ENCODE data around the gene HBP1.

Gene HBP1

DNA sequence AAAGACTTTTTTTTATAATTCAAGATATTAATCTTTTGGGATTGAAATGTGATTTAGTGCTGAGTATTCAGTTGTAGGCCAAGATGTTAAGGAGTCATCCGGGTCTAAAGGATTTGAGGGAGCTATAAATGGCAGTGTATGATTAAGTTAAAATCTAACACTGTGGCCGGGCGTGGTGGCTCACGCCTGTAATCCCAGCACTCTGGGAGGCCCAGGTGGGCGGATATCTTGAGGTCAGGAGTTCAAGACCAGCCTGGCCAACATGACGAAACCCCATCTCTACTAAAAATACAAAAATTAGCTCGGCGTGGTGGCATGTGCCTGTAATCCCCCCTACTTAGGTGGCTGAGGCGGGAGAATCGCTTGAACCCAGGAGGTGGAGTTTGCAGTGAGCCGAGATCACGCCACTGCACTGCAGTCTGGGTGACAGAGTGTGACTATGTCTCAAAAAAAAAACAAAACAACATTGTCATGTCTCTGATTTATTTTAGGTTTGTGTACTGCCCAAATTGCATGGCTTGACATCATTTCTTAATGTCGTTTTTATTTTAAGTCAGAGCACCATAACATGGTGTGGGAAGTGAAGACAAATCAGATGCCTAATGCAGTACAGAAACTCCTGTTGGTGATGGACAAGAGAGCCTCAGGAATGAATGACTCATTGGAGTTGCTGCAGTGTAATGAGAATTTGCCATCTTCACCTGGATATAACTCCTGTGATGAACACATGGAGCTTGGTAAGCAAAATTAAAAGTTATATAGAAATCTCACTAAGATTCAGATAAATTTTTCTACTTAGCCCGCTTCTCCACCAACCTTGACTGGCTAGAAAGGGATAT, 10.7 kb downstream of the HBP1 start:
- DNase-seq (ENCODE audit: low read depth in 4 of 4, low spot score in 1 of 4) = no peak

DNA sequence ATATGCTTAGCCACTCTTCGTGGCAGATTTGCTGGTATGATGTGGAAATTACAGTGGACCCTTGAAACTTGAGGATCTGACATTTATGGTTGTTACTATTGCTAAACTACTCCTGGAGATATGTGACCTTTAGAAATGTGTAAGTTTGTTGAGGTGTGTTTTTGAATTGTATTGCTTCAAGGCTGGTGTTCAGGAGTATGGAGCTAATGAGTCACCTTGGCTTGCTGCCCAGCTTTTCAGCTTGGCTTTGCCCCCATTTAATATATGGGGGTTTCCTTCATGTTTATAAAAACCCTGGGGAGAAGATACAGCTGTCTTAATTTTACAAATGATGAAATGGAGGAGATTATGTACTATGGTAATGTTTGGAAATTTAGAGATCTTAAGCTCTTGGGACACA, 11.6 kb downstream of the HBP1 start:
- DNase-seq (ENCODE audit: low read depth in 4 of 4, low spot score in 1 of 4) = peak; percentile 30 to 57 (median 48)

DNA sequence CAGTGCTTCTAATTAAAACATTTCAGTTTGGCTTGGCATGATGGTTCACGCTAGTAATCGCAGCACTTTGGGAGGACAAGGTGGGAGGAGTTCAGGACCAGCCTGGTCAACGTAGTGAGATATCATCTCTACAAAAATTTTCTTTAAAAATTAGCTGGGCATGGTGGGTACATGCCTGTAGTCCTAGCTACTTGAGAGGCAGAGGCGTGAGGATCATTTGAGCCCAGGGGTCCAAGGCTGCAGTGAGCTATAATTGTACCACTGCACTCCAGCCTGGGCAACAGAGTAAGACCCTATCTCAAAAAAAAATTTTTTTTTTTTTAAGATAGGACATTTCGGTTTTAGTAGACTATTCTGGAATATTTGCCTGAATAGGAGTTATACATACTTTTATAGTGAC, 12.4 kb downstream of the HBP1 start:
- no peak for DNase-seq (ENCODE audit: low read depth in 4 of 4, low spot score in 1 of 4)

DNA sequence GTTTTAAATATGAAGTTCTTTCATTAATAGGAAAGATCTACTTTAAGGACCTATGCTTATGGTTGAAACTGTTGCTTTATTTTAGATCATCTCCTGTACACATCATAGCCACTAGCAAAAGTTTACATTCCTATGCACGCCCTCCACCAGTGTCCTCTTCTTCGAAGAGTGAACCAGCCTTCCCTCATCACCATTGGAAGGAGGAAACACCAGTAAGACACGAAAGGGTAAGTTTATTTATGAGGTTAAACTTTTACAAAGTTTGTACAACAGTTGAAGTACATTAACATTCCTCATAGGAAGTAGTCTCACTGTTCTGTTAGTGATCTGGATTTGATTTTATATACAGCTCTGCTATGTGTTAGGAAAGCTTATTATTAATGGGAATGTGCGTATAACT, 16.9 kb downstream of the HBP1 start:
- no peak for DNase-seq (ENCODE audit: low read depth in 4 of 4, low spot score in 1 of 4)

DNA sequence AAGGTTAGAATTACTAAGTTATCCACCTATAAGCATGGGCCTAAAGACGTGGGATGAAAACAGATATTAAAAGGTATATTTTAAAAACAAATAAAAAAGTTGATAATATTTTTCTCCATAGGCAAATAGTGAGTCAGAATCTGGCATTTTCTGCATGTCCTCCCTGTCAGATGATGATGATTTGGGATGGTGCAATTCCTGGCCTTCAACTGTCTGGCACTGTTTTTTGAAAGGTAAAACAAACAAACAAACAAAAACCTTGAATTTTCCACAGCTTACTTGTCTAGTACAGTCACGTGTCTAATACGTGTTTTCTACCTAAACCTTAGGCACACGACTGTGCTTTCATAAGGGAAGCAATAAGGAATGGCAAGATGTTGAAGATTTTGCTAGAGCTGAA, 17.4 kb downstream of the HBP1 start:
- no peak for DNase-seq (ENCODE audit: low read depth in 4 of 4, low spot score in 1 of 4)

DNA sequence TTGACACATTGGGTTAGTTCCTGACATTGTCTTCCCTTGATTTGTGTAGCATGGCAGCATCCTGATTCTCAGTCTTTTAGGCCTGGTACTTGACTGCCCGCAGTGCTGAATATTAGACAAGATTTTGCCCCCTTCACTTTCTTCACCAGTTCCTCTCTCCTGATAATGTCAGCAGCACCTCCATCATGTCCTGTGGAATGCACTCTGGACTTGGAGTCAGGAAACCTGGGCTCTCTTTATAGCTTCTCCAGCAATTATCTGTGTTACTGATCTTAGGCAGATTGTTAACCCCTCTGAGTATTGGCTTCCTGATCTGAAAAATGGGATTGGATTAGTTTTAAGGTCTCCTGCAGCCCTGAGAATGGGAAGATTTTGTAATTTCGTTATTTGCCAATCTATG, 19.0 kb downstream of the HBP1 start:
- DNase-seq (ENCODE audit: low read depth in 4 of 4, low spot score in 1 of 4) = no peak

DNA sequence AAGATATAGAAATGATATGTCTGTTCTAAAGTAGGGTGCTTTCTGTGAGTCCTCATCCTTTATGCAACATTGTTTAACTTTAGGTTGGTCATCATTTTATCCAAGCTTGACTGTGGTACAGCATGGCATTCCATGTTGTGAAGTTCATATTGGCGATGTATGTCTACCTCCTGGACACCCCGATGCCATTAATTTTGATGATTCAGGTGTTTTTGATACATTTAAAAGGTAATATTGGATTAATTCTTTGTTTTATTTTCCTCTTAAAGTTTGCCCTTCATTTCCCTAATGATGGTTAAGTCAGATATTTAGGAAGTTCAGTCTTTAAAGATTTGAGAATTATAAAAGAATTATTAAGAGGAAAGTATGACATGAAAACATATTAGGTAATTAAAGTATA, 21.3 kb downstream of the HBP1 start:
- no peak for DNase-seq (ENCODE audit: low read depth in 4 of 4, low spot score in 1 of 4)

DNA sequence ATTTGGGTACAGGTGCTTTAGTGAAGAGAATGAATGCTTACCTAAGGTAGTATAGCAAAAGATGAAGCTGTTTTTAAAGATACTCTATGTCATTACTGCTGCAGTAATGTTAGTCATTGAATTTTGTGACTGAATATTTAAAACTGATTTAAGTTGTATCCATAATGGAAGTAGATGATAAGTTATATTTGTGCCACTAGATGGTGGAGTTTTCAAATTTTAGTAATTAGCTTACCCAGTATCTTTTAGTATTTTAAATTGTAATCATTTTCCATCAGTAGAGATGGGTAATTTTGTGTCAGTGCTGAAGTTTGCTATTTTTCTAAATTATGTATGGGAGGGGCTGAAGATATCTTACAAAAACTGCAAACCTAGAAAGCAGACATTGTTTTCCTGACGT, 25.2 kb downstream of the HBP1 start:
- no peak for DNase-seq (ENCODE audit: low read depth in 4 of 4, low spot score in 1 of 4)

DNA sequence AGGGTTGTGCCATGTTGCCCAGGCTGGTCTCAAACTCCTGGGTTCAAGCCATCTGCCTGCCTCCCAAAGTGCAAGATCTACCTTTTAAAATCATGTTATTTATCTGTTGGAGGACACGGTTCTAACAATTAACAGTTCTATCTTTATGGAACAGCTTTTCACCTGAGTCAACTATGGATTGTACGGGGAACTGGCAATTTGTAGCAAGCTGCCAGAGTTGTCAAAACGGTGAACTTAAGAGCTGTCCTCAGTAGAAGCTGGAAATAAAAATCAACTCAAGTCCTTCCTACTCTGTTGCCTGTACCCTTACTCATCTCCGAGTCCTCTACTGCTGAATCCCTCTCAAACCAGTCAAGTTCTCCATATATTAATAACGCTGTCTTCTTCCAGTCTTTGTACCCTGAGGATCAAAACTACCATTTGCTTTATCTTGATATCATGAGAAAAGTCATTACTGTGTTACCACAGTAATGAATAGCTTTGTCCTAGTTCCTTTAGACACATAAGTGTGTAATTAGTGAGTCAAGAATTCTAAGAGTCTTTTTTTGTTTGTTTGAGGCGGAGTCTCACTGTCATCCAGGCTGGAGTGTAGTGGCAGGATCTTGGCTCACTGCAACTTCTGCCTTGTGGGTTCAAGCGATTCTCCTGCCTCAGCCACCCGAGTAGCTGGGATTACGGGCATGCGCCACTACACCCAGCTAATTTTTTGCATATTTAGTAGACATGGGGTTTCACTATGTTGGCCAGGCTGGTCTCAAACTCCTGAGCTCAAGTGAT, 28.2 kb downstream of the HBP1 start:
- no peak for DNase-seq (ENCODE audit: low read depth in 4 of 4, low spot score in 1 of 4)

DNA sequence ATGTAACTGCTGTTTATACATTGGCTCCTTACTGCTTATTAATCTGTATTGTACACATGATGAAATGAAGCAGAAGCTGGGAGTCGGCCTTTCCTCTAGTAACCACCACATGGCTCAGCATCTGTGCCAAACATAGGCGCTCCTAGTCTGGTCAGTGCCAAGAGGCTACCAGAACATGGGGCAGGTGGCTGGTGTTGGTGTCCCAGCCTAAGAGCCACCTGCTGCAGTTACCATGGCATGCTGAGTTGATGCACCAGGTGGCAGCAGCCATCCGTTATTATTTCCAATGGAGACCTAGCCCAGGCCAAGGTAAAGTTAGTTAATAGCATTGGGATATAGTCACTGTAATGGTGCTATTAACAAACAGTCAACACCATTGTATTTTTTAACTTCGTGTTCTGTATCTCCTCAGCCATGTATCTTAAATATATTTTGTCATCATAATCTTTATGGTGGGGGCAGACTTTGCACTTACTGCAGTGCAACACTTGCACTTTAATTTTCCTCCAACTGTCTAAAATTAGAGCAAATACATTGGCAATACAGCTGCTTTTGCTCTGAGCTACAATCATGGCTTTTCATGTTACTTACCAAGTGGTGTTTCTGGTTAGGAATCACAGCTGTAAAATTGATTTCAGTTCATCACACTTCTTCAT, 33.1 kb downstream of the HBP1 start:
- no peak for DNase-seq (ENCODE audit: low read depth in 4 of 4, low spot score in 1 of 4)

DNA sequence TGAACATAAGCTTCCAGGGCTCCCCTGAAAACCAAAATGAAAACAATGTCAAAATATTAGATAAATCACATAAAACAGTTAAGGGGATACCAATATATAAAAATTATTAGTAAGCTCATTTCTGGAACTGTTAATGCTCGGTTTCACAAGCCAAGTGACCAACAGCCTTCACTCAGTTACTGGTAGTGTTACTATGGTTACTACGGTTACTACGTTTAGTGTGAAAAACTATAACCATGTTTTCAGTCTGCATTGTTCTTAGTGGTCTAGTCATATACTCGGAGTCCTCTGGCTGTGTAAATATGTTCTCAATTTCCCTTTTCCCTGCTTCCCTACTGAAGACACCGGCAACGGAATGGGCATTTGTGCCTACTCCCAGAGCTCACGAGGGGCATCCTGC, 34.8 kb downstream of the HBP1 start:
- DNase-seq (ENCODE audit: low read depth in 4 of 4, low spot score in 1 of 4) = no peak

DNA sequence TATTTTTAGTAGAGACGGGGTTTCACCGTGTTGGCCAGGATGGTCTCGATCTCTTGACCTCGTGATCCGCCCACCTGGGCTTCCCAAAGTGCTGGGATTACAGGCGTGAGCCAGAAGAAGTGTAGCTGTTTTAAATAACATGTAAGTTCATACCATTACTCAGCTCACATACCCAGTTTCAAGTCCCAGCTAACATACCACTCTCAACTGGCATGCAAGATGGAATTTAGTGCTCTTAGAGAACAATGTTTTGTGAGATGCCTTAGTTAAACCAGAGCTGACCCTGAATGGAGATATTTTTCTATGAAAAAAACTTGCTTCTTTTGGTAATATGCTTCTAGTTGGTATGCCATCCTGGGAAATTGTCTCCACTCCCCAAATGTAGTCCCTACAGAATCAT, 37.3 kb downstream of the HBP1 start:
- DNase-seq (ENCODE audit: low read depth in 4 of 4, low spot score in 1 of 4) = no peak

DNA sequence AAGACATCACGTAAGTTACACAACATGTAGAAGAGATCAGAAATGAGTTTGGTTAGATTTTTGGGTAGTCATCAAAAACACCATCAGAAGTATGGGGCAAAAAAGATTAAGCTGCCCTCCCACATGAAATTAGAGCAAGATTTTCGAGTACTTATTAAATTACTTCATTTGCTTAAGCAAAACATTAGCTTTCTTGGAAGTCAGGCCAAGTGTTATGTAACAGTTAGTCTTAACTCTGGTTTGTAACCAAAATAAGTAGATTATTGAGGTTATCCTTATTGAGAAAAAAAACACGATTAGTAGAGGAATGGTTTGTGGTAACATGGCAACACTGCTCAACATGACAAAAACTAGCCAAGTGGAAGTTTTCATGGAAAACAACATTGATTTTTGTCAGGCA, 37.9 kb downstream of the HBP1 start:
- DNase-seq (ENCODE audit: low read depth in 4 of 4, low spot score in 1 of 4) = no peak

DNA sequence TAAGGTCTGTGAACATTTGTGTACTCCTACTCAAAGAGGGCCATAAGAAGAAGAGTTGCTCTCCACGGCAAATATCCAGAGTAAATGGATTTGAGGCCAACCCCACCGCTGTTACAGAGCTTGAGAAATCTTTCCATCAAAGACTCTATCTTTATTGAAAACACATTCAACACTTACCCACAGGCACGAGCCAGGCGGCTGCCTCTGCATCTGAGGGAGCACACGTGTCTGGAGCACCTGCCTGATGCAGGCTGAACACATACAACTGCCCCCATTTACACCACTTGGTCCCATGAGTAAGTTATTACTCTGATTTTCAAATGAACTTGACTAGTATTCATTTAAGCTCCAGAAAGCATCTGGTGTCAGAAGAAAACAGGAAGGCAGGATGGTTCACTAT, 38.7 kb downstream of the HBP1 start:
- no peak for DNase-seq (ENCODE audit: low read depth in 4 of 4, low spot score in 1 of 4)

DNA sequence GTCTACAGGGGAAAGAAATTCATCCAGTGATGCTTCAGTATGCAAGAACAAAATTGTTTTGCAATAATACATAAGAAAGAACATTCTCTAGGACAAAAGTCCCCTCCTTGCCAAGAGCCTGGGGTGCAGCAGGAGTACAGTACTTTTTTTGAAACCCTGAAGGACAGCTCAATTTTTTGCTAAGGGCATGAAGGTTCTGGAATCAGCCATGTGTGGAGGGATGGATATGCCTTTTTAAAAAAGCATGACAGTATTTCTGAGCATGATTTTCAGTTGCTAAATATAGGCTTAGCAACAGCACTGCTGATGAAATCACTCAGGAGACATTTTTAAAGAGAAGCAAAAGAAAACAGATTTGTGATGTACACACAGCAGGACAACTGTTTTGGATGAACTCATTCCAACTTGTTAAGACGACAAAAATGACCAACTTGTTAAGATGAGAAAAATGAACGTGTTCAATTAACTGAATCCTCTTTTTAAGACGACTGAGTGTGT, 39.3 kb downstream of the HBP1 start:
- no peak for DNase-seq (ENCODE audit: low read depth in 4 of 4, low spot score in 1 of 4)

DNA sequence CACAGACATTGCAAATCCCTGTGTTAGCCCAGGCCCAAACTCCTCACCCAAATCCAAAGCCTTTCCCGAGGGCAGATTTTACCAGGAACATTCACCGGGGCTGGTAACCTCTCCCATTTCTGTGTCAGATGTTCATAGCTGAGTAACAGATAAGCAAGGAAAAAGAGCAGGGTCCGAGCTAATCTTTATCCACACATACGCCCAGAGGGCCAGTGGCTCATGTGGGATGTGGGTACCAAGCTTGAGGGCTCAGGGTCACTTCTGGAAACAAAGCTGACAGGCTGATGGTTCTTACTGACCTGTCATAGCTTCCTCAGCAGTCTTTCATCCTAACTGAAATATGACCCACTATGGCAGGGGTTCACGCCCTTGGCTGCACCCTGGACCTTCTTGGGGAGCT, 39.8 kb downstream of the HBP1 start:
- no peak for DNase-seq (ENCODE audit: low read depth in 4 of 4, low spot score in 1 of 4)

DNA sequence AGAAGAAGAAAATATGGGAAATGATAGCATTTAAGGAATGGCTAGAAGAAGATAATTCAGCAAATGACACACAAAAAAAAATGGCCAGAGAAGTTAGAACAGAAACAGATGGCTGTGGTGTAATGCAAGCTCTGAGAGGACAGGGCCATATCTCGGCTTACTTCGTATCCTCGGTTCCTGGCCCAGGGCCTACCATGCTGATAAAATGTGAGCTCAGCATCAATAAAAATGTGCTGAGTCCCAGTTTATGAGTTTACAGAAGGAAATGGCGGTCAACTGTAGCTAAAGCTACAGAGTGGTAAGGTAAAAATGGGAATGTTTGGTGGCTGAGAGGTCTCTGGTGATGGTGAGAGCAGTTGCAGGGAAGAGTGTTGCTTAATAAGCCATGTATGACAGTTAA, 40.8 kb downstream of the HBP1 start:
- no peak for DNase-seq (ENCODE audit: low read depth in 4 of 4, low spot score in 1 of 4)

DNA sequence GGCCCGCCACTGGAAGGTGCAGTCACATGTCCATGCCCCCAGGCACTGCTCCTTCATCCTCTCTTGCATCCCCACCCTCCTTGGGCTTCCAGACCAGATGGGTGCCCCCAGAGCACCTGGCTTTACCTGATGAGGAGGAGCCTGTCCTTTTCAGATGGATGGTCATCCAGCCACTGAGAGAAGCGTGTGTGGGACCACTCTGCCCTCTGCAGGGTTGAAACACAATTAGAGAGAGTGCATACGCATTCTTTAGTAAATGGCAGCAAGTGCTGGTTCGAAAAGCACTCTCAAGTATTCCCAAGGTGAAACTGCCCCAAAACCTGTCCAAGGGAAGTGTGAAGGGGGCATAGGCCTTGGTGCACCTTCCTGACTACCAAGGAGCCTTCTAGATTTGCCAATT, 41.6 kb downstream of the HBP1 start:
- DNase-seq (ENCODE audit: low read depth in 4 of 4, low spot score in 1 of 4) = no peak

DNA sequence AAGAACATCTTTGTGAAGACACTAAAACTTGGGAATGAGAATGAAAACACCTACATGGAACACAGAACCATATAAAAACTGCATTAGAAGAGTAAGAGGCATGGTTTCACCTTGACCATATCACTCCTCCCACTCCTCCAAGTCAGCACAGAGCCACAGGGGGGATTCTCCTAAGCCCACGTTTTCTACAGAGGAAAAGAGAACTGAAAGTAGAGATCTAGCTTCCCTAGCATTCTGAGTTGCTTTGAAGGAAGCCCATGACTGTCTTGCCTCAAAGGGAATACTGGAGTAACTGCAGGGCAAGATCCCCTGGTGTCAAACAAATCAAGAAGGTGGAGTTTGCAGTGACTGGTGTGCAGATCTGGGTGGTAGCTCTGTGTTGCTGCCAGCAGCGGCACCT, 43.9 kb downstream of the HBP1 start:
- DNase-seq (ENCODE audit: low read depth in 4 of 4, low spot score in 1 of 4) = no peak

DNA sequence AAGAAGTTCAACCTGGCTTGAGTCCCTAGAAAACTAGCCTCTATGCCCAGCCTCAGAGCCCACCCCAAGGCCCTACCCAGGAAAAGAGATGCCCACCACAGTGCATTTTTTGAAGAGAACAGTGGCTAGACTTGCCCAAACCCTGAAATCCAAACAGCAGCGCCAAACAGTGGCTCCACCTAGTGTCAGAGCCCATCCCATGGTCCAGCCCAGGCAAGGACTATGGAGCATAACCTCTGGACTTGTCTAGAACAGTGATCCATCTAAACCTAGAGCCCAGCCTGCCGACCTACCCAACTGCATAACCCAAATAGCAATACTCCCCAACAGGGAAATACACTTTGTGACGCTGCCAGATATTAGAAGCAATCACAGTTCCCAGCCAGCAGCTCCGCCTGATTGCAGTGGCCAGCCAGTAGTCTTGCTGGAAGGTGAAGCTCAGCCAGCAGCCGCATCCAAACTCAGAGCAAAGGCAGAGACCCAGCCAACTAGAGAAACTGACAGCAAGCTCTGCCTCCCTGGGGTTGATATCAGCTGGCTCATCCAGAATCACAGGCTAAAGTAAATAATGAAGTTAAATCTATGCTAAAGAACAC, 44.5 kb downstream of the HBP1 start:
- no peak for DNase-seq (ENCODE audit: low read depth in 4 of 4, low spot score in 1 of 4)

DNA sequence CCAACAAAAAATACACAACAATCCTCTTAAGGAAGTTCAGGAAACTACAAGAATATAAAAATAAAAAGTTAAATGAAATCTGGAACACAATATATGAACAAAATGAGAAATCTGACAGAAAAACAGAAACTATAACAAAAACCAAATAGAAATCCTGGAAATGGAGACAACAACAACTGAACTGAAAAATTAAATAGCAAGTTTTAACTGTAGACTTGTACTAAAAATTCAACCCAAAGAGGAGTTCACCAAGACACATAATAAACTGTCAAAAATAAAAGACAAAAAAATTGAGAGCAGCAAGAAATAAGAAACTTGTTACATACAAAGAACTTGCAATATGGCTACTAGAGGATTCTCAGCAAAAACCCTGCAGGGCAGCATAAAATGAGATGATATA, 45.1 kb downstream of the HBP1 start:
- no peak for DNase-seq (ENCODE audit: low read depth in 4 of 4, low spot score in 1 of 4)
